ENCODE measurements around the gene TUBGCP2.

The TUBGCP2 gene, protein sequence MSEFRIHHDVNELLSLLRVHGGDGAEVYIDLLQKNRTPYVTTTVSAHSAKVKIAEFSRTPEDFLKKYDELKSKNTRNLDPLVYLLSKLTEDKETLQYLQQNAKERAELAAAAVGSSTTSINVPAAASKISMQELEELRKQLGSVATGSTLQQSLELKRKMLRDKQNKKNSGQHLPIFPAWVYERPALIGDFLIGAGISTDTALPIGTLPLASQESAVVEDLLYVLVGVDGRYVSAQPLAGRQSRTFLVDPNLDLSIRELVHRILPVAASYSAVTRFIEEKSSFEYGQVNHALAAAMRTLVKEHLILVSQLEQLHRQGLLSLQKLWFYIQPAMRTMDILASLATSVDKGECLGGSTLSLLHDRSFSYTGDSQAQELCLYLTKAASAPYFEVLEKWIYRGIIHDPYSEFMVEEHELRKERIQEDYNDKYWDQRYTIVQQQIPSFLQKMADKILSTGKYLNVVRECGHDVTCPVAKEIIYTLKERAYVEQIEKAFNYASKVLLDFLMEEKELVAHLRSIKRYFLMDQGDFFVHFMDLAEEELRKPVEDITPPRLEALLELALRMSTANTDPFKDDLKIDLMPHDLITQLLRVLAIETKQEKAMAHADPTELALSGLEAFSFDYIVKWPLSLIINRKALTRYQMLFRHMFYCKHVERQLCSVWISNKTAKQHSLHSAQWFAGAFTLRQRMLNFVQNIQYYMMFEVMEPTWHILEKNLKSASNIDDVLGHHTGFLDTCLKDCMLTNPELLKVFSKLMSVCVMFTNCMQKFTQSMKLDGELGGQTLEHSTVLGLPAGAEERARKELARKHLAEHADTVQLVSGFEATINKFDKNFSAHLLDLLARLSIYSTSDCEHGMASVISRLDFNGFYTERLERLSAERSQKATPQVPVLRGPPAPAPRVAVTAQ

DNA sequence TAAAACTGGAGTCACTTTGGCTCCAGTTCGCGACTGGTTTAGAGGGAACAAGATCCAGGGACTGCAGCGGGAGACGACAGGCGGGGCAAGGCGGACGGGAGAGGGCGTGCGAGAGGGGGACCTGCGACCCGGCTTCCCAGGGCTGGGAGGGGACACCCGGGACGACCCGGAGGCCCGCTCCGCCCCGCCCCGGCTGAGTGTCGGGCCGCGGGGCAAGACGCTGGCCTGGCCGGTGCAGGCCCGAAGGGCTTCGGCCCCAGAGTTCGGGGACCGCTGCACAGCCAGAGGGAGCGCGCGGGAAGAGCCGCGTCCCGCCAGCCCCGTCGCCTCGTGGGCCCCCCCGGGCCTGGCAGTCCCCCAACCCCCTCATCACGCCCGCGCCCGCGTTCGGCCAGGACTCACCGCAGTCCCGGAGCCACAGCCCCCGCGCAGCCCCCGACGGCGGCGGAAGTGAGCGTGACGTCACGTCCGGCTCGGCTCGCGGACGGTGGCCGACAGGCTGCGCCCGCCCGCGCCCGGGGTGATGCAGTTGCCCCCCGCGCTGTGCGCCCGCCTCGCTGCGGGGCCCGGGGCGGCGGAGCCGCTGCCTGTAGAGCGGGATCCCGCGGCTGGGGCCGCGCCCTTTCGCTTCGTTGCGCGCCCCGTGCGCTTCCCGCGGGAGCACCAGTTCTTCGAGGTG lies at the start of gene TUBGCP2, which contains the start of gene ZNF511:
TSS of gene TUBGCP2 (minus strand) at position 452 of the 679 bp plus-strand sequence. CDS start 5,931 bp downstream, outside the sequence.
TSS of gene ZNF511 (plus strand) at position 494 of the 679 bp plus-strand sequence. CDS start at position 524, 30 bp downstream.
- DNase-seq = peak; percentile 86
- in situ Hi-C loops (cut with MboI; ENCODE audit: low pct_unique_long_range_greater_than_20kb, low sequenced_read_pairs) = no loop called here

DNA sequence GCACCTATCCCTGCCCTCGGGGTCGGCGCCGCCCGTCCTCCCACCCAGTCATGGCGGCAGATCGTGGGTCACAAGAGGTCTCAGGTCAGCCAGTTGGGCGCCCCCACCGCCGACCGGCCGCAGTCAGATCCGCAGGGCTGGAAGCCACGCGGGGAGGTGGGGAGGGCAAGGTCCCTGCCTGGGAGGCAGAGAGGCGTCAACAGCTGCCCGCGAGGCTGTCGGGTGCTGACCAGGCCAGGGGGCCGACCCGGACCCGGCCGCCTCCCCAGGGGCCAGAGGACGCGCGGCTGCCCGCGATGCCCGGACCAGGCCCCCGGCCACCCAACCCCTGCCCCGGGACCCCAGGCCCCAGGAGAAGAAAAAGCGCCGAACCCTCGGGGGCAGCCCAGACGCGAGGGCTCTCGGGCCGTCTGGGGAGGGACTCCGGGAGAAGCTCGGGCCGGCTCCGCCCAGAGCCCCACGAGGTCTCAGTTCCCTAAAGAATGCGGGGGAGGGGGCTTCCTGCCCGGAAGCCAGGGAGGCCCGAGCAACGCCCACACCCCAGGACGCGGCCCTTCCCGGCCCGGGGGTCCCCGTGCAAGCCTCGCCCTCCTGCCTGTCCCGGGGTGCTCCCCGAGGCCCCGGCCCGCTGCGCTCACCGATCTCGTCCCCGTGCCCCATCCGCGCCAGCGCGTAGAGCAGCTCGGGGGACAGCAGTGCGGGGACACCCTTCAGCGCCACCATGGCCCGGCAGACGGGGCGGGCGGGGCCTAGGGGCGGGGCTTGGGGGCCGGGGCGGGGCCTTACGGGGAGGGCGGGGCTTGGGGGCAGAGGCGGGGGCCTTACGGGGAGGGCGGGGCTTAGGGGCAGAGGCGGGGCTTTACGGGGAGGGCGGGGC lies 48.9 kb upstream of the TUBGCP2 start, which contains the start of gene FUOM:
TSS of gene FUOM (minus strand) at position 735 of the 877 bp plus-strand sequence. CDS start at position 723, 12 bp downstream.
- DNase-seq = peak; percentile 90
- in situ Hi-C loops (cut with MboI; ENCODE audit: low pct_unique_long_range_greater_than_20kb, low sequenced_read_pairs) = no loop called here

DNA sequence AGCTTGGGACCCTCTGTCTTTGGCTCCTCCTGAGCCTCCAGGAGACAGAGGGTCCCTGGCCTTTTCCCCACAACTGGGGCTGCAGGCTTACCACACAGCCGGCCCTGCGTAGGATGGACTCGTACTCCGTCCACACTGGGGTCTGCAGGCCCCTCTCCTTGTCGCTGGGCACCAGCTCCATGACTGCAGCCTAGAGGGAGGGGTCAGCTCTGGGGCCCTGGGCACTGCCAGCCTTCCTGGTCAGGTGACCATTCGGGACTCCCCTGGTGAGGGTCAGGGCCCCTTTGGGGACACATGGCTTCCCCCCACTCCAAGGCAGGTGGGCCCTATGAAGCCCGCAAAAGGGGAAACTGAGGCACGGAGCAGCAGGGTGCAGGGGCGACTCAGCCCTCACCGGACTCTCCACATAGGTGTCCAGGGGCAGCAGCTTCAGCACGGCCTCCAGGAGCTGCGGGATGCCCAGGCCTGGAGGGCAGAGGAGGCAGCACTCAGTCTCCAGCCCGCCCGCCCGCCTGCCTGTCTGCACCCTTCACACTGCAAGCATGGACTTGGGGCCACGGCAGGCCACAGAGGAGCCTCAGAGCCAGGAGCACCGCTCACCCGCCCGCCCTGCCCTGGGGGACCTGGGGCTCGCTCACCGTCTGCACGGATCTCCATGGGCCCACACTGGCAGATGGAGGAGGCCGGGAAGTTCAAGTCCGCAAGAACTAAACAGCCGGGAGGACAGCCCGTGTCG lies 48.0 kb upstream of the TUBGCP2 start:
- in situ Hi-C loops (cut with MboI; ENCODE audit: low pct_unique_long_range_greater_than_20kb, low sequenced_read_pairs) = no loop called here
- no peak for DNase-seq

DNA sequence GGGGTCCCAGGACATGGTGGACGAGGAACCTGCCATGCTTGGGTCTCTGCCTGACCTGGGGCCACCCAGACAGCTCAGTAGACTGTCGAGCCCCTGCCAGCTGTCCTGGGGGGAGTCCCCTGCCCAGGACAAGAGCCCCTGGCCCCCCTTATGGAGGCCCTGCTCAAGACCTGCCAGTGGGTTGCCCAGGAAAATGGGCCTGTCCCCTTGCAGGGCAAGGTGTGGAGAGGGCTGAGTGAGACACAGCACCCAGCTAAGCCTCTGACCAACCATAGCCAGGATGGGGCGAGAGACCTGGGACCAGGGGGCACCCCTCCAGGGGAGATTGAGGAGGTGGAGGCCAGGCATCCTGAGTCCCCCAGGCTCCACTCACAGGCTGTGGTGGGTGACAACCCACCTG lies 47.3 kb upstream of the TUBGCP2 start:
- in situ Hi-C loops (cut with MboI; ENCODE audit: low pct_unique_long_range_greater_than_20kb, low sequenced_read_pairs) = no loop called here
- DNase-seq = no peak

DNA sequence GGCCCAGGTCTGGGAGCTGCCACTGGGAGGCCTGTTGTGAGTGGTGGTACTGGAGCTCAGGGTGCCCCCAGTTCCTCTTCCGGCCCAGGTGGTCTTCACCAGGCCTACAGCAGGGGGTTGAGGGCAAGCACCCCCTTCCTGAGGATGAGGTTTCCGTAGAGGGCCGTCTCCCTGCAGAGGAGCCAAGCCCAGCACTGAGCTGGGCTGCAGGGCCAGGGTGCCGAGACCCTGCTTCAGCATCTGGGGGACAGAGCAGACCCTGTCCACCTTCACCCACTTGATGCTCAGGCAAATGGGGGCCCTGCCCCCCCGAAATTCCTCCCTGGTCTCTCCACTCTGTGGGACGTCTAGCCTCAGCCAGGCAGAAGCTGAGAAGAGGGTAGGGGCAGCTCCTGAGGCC lies 46.6 kb upstream of the TUBGCP2 start:
- no peak for DNase-seq
- in situ Hi-C loops (cut with MboI; ENCODE audit: low pct_unique_long_range_greater_than_20kb, low sequenced_read_pairs) = no loop called here

DNA sequence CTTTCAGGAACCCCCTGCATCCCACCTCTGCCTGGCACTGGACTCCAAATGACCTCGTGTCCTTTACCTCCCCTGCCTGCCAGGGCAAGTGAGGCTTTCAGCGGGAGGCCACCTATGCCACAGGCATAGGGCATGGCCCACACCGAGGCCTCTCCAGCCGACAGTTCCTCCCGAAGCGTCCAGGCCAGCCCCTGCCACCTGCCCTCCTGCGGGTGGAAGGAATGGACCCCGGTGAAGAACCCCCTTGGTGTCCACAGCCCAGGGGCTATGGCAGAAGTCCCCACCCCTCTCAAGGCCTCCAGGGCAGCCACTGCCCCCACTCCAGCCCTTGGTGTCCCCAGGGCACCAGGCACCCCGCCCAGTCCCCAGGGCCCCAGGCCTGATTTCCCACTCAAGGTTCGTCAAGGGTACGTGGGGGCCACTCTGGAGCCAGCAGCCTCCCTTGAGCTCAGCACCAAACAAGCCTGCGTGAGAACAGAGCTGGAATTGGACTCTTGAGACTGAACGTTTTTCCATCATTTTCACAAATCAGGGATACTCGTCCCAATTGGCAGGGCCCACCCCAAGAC lies 46.1 kb upstream of the TUBGCP2 start:
- in situ Hi-C loops (cut with MboI; ENCODE audit: low pct_unique_long_range_greater_than_20kb, low sequenced_read_pairs) = no loop called here
- DNase-seq = no peak

DNA sequence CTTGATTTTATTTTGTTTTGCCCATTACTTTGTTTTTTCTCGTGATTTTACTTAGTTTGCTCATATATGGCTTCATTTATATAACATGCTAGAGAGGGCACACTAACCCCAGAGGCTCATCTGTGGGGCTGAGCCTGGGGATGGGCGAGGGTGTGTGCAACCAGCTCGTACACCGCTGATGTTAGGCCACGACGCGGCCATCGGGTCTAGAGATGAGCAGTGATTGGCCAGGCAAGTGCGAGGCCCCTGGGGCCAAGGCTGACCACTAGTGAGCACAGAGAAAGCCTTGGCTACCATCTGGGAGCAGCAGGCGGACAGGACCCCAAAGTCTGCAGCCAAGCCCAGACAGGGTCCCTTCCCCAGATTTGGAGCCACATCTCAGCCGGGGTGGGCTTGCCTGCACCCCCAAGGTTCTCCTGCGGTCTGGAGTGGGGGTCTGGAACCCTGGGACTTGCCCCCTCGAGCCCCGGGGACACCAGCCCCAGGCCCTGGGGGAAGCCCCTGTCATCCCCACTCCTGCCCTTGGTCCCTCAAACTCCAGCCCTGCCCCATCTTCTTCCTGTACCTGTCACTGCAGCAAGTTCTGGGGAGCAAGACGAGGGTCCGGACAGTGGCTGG lies 45.4 kb upstream of the TUBGCP2 start:
- DNase-seq = no peak
- in situ Hi-C loops (cut with MboI; ENCODE audit: low pct_unique_long_range_greater_than_20kb, low sequenced_read_pairs) = no loop called here

DNA sequence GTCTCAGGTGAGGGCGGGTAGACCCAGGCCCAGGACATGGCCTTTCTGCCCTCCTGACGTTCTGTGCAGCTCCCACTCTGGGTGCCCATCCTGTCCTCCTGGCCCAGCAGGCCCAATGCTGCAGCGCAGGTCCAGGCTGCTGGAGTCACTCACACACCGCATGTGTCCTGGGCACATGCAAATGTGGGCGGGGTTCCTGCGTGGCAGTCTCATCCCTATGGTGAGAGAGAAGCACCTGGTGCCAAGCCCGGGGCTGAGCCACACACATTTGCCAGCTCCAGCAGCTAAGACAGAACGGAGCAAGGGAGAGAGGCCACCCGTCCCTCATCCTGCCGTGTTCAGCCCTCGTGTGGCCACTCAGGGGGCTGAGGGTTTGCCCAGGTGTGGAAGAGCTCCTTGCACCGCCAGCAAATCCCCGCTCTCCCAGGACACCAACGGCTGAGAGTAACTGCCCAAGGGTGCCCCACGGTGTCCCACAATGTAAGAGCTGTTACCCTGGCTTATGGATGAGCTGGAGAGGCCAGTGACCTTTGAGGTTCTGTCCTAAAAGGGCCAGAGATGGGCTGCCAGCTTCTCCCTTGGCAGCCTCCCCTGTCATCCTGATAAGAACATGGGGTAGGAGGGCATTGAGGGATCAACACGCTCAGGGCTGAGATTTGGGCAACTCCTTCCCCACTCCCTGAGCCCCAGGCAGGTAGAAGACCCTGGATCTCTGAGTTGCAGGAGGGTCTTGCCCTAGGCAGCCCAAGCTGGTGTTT lies 44.7 kb upstream of the TUBGCP2 start:
- in situ Hi-C loops (cut with MboI; ENCODE audit: low pct_unique_long_range_greater_than_20kb, low sequenced_read_pairs) = no loop called here
- no peak for DNase-seq

DNA sequence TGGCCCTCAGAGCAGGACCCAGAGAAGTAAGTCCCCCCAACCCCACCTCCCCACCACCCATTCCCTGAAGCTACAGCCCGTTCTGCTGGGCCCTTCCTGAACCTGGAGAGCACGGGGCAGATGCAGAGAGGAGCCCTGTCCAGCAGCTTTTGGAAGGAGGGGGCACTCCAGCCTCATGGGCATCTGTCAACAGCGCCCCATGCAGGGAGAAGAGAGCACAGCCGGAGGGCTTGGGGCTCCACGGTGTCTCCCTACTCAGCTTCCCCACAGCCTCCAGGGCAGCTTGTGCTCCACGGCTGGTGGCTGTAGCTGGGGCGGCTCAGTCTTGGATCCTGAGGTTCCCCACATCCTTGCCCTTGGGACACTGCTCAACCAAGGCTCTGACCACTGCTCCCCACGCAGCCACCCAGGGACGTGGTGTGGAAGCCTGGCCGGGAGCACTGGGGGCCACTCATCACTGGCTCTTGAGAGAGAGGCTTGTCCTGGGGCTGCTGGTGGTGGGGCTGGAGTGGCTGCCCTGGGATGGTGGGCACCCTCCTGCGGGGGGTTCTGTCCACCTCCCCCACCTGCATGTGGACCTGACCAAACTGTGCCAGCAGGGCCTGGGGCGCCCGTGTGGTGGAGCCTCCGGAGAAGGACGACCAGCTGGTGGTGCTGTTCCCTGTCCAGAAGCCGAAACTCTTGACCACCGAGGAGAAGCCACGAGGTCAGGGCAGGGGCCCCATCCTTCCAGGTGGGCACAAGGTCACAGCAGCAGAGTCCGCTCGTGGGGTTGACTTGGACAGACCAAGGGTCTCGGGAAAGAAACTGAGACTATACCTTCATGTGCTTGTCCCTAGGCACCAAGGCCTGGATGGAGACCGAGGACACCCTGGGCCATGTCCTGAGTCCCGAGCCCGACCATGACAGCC lies 43.0 kb upstream of the TUBGCP2 start:
- in situ Hi-C loops (cut with MboI; ENCODE audit: low pct_unique_long_range_greater_than_20kb, low sequenced_read_pairs) = no loop called here
- DNase-seq = no peak

DNA sequence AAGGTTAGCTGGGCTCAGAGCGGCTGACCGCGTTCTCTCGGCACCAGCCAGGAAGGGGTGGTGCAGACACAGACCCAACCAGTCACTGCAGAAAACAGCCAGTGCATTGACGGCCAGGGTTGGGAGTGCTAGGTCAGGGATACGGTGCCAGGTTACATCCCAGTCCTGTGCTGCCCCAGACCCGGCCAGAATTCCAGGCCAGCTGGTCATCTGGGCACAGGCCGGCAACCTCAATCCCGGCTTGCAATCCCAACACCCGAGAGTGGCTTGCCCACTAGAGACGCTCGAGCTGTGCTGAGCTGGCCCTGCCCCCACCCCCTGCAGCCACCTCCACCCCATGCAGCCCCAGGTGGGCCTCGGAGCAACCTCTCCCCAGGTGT lies 42.3 kb upstream of the TUBGCP2 start:
- in situ Hi-C loops (cut with MboI; ENCODE audit: low pct_unique_long_range_greater_than_20kb, low sequenced_read_pairs) = no loop called here
- no peak for DNase-seq

DNA sequence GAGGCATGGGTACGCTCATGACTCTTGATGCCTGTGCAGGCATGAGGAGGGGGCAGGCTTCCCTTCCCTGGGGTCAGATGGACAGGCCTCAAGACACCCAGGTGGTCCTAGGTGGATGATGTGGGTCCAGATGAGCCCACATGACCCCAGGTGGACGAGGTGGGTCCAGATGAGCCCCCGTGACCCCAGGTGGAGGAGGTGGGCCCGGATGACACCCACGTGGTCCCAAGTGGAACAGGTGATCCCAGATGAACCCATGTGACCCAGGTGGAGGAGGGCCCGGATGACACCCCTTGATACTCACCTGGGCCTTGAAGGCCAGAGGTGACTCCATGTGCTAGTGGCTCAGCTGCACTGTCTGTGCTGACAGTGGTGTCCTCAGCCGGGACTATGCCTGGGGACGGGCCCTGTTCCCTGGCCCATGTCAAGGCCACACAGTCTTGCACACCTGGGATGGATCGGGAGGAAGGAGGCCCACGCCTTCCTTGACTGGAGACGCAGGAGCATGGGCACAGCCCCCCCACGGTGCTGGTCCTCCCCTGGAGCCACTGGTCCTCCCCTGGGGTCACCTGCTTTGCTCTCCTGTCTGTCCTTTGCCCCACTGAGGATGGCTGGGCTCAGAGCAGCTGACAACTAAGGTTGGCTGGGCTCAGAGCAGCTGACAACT lies 41.7 kb upstream of the TUBGCP2 start:
- in situ Hi-C loops (cut with MboI; ENCODE audit: low pct_unique_long_range_greater_than_20kb, low sequenced_read_pairs) = no loop called here
- DNase-seq = no peak

DNA sequence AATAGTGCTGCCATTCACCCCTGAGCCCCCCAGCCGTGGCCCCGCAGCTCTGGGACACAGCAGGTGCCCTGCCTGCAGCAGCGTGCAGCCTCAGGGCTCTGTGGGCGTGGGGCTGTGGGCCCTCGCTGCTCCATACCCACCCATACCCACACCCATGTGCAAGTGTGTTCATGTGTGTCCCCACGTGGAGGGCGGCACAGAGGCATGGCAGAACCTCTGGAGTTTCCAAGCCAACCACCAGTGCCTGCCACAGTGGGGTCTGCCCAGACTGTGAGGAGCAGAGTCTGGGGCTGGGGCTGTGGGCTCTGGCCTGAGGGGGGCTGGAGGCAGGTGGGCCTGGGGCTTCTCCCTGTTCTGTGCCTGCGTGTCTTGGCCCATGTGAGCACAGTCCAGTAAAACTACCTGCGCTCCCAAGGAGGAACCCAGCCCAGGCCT lies 40.9 kb upstream of the TUBGCP2 start:
- DNase-seq = no peak
- in situ Hi-C loops (cut with MboI; ENCODE audit: low pct_unique_long_range_greater_than_20kb, low sequenced_read_pairs) = no loop called here

DNA sequence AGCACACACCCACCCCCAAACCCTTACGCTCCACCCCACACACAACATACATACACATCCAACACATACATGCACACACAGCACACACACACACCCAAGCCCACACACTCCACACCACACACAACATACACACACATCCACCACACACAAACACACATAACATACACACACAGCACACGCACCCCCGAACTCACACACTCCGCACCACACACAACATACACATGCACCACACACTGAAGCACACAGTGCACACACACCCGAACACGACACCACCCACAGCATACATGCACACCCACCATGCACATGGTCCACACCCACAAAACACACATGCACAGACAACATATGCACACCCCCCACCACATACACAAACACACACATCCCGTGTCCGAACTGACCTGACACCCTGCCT lies 40.5 kb upstream of the TUBGCP2 start:
- no peak for DNase-seq
- in situ Hi-C loops (cut with MboI; ENCODE audit: low pct_unique_long_range_greater_than_20kb, low sequenced_read_pairs) = no loop called here

DNA sequence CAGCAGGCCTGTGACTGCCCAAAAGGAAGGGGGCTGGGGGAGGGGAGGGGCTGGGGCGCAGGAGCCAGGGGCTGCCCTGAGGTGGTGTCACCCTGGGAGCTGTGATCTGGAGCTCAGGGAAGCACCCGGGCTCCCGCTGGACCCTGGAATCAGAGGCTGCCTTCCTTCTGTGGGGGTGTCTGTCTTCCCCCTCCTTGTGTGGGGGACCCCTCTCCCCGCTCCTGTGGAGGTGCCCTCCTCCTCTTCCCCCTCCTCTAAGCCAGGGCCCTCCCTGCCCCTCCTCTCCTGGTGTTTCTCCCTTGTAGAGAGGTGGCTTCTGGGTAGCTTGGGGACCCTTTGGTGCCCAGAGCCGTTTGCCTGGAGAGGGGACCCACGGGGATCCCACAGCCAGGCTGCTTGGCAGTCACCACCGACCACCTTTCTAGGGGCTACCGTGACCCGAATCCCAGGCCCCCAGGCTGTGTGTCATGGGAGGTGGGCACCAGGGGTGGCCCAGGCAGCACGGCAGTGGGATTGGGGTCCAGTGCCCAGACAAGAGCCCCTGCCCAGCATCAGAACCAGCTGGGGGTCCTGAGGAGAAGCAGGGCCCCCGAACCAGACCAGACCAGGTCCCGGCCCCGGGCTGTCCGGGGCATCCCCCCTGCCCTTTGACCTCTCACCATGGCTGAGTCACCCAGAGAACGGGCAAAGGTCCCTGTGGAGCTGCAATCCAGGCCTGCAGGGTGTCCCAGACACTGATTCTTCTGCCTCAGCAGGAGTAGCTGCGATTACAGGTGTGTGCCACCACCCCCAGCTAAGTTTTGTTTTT lies 39.2 kb upstream of the TUBGCP2 start:
- no peak for DNase-seq
- in situ Hi-C loops (cut with MboI; ENCODE audit: low pct_unique_long_range_greater_than_20kb, low sequenced_read_pairs) = no loop called here

All from KBM-7 (cell line).